Measurements from ENCODE around the gene CYP2A6.
"Not testable (repeated sequence)": the region's sequence is repeated elsewhere in the genome, so short reads cannot be mapped to it uniquely, and the experiment has no call there.

- TF ChIP-seq CTCF, POLR2A (IDR thresholded peaks at IDR 0.05): not testable (repeated sequence)
Measured at GRCh38 chr19:40842012-40842411, 8.2 kb downstream of the CYP2A6 start.
